Activated CD8-positive, alpha-beta memory T cell treated with anti-CD3 and anti-CD28 coated beads, Interleukin-2, amount 50 U/mL, for 48 hours (primary cell): ENCODE data around the gene KIAA1614.

Experiments
- DNase-seq: peaks from one replicate; pipeline ENCODE4 v3.0.0-alpha.2; 2020

KIAA1614 gene

DNA sequence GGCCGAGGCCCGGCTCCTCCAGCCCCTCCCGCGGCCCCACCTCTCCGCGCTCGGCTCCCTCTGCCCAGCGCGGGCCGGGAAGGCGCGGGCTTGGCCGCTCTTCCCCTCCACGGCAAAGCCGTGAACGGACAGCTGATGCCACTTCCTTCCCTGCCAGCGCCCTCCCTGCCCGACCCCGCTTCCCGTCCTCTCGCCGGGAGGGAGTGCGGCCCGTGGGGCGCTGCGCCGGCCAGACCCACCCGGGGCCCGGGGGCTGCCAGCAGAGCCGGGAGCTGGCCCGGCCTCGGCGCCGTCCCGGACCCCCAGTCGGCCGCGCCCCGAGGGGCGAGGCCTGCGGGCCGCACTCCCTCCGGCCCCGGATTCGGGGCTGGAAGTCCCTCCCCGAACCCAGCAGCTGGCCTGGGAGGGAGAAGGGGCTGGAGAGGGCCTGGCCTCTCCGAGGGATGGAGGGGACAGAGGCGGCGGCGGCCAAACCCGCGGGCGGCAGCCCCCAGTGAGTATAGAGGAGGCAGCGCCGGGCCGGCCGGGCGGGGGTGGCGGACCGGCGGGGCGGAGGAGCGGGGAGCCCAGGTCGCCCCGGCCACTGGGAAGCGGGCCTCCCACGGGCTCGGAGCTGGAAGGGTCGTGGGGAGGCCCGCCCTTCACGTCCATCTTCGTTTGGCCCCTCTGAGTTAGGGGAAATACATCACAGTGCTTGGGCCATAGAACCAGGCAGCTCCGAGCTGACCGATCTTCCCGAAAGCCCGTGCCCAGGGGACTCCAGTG lies at the start of gene KIAA1614:
KIAA1614 (plus strand) TSS at position 97 of the 765 bp plus-strand sequence; CDS start at position 444, 347 bp downstream.
- no peak for DNase-seq

- no peak for DNase-seq
Observed at GRCh38 chr1:180863158-180863775, 49.4 kb upstream of the KIAA1614 start.

DNA sequence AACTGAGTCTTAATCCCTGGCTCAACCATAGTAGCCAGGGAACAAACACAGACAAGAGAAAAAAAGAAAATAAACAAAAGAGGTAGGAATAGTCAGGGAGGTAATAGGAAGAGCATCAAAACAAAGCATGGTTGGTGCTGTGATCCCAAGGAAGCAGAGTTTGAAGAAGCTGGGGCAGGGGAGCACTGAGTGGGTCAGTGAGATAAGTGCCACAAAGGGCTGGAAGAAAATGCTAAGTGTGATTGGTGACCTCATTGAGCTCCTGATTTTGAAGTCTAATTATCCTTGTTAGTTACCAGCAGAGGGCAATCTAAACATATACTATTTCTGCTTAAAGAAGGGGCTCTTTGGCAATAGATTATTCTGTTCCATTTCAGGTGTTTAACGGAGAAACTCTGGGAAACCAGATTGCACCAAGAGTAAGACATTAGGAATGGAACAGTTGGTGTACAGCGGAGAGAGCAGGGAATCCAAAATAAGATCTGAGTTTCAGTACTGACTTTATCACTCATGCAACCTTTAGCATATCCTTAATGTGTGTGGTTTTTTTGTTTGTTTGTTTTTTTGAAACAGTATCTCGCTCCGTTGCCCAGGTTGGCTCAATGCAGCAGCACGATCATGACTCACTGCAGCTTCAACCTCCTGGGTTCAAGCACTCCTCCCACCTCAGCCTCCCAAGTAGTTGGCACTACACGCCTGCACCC lies 30.7 kb upstream of the KIAA1614 start:
- DNase-seq = no peak

DNA sequence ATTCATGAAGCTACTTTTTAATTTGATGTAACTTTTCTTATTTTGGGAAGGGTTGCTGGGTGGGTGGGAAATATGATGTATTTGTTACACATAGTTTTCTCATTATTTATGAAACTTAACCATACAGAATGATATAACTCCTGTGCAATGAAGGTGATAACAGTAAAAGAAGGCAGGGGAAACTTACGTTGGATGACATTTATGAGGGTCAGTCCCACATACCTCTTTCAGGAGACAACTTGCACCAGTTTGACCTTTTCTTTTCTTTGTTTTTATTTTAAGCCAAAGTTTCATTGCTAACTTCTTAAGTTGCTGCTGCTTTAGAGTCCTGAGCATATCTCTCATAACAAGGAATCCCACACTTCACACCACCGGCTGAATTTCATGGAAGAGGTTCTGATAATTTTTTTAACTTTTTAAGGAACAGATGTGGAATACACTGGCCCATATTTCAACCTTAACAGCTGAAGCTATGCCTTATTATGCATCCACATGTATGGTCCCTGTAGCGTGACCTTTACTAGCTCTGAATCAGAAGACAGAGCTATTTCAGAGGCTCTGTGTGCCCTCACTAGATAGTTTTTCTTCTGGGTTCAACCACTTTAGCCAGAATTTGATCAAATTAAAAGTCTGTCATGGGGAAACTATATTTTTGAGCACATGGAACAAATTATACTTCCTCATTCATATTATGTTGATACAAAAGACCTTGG lies 28.0 kb upstream of the KIAA1614 start:
- no peak for DNase-seq

DNA sequence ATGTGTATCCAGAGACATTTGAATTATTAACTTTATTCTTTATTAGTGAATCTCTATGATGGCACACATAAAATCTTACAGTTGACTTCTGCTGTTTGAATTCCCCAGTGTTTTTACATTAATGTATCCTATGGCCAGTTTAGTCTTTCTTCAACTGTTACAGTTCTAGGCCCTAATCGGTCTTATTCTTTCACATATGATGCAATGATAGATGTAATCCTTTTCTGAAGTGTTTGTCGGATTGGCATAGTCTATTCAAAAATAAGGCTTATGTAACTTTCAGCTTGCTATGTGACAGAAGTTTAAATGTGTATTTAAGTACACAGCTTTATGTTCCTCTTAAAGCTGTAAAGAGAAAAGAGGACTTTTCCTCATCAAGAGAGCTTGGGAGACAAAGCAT lies 26.4 kb upstream of the KIAA1614 start:
- no peak for DNase-seq

DNA sequence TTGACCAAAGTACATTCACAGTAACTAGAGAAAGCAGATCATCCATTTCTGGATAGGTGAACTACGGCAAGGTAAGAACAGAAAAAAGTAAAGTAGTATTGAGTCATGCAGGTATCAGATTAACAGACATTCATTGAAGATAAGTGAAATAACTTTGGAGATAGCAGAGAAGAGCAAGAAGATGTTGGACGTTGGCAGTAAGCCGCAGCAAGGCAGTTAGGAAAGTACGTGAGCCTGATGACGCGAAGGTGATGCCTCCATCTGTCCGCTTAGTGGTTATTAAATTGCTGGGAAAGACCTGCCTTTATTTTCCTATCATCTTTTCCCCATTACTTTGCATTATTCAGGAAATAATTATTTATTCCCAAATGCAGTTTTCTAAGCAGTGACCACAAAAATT lies 24.9 kb upstream of the KIAA1614 start:
- DNase-seq = no peak

- DNase-seq = no peak
Observed at GRCh38 chr1:180888870-180889269, 23.8 kb upstream of the KIAA1614 start.

- DNase-seq = no peak
Observed at GRCh38 chr1:180889325-180889724, 23.4 kb upstream of the KIAA1614 start.

- no peak for DNase-seq
Observed at GRCh38 chr1:180892272-180892671, 20.4 kb upstream of the KIAA1614 start.

GRCh38 chr1:180892675-180893074 lies 20.0 kb upstream of the KIAA1614 start:
- no peak for DNase-seq

GRCh38 chr1:180893614-180894013 lies 19.1 kb upstream of the KIAA1614 start:
- DNase-seq = no peak

- DNase-seq = no peak
Observed at GRCh38 chr1:180896161-180896560, 16.5 kb upstream of the KIAA1614 start.

- DNase-seq = no peak
Observed at GRCh38 chr1:180898441-180899219, 14.1 kb upstream of the KIAA1614 start.

- peak; percentile 30 for DNase-seq
Observed at GRCh38 chr1:180899262-180899661, 13.4 kb upstream of the KIAA1614 start.

DNA sequence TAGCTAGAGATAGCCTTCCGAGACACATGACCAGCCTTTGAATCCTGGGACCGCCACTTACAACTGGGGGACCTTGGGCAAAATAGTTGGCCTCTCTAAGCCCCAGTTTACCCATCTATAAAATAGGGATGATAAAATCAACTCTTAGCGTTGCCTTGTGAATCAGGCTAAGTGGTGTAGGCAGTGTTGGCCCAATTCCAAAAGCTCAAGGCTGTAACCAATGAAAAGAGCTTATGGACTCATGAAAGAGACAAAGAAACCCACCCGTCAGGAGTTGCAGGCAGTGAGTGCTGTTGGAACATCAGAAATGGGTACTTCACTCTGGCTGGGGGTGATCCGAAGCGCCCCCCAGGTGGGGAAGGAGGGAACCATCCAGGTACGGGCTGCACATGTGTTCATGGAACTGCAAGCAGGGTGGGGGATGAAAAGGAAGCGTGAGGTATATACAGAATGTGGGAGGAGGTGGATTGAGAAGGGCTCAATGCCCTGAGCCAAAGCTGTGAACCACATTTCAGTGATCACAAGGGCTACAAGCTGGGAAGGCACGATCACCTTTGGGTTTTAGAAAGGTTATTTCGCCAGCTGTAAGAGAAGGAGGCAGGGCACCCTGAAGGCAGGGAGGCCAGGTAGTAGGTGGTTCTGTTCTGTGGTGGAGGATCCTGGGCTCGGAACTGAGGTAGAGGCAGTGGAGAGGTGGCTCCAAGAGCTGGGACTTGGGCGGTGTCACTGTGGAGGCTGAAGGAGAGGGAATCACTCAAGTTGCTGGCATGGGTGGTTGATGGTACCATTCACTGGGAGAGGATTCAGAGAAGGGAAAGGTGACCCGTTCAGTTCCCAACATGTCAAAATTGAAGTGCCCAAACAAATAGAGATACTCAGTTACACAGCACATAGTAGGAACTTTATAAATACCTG lies 11.4 kb upstream of the KIAA1614 start:
- DNase-seq = peak; percentile 39

GRCh38 chr1:180902541-180902940 lies 10.2 kb upstream of the KIAA1614 start:
- no peak for DNase-seq

GRCh38 chr1:180905927-180906326 lies 6.8 kb upstream of the KIAA1614 start:
- peak; percentile 22 for DNase-seq

GRCh38 chr1:180906511-180906910 lies 6.2 kb upstream of the KIAA1614 start:
- peak; percentile 26 for DNase-seq

- peak; percentile 30 for DNase-seq
Observed at GRCh38 chr1:180907313-180908055, 5.2 kb upstream of the KIAA1614 start.

- DNase-seq = peak; percentile 45
Observed at GRCh38 chr1:180908074-180908765, 4.5 kb upstream of the KIAA1614 start.
